Measurements from ENCODE around the gene ILRUN. TPM values are rescaled to one million over a fixed set of nuclear protein-coding genes. Genes with fewer than 3 reads are reported as not detected.
A peak's percentile ranks its signal among the peaks of the same experiment; 100 is the strongest.
"Not testable (repeated sequence)": the region's sequence is repeated elsewhere in the genome, so short reads cannot be mapped to it uniquely, and the experiment has no call there.

ILRUN gene
- total RNA-seq = 55.2 and 56.3 TPM in 2 replicates
- long read RNA-seq, partial matches to known transcripts = 3 of 35 reads
- long read RNA-seq, other reads (novel, unspliced or antisense) = 32 of 35 reads

DNA sequence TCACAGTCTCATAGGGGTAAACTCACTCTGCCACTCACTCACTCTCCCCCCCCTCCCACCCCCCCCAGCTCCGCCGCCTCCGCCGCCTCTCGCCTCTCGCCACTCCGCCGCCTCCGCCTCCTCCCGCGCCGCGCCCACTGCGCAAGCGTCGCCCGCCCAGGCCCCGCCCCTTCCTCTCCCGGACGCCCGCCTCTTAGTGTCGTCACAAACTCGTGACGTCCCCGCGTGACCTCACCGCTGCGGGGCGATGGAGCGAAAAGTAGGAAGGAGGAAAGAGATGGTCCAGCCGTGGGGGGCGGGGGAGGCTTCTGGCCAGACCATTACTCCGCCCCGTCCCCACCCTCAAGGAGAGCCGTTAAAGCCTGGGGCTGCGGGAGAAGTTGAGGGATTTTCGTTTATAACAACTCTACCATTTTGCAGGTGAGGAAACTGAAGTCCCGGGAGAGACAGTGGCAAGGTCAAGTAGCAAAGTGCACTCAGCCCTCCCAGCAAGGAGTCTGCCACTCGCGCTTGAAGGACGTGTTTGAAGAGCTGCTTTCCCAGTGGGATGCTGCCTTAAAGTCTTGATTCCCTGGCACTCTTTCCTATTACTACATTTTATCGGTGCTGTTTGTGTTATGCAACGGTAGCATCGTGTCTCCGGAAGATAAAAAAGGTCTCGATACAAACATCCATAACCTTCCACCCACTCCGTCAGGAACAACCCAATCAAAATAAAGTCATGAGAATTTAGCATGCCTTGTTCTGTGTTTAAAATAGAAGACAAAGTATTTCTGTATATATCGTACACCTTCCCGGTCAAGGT, at the start of gene ILRUN:
ILRUN (minus strand) TSS at position 29 of the 805 bp plus-strand sequence. CDS start 164 bp downstream, outside the sequence.
- no peaks in the 10 kb centered on the region for H3K9me3 Mint-ChIP-seq (ENCODE audit: low read depth)
- peak within 1 kb of the TSS; percentile 95 for H3K27ac Mint-ChIP-seq
- no peaks in the 10 kb centered on the region for H3K27me3 Mint-ChIP-seq
- peak; percentile 94 for DNase-seq (ENCODE audit: low spot score, unreplicated experiment)
- TF ChIP-seq, protein P1, sequence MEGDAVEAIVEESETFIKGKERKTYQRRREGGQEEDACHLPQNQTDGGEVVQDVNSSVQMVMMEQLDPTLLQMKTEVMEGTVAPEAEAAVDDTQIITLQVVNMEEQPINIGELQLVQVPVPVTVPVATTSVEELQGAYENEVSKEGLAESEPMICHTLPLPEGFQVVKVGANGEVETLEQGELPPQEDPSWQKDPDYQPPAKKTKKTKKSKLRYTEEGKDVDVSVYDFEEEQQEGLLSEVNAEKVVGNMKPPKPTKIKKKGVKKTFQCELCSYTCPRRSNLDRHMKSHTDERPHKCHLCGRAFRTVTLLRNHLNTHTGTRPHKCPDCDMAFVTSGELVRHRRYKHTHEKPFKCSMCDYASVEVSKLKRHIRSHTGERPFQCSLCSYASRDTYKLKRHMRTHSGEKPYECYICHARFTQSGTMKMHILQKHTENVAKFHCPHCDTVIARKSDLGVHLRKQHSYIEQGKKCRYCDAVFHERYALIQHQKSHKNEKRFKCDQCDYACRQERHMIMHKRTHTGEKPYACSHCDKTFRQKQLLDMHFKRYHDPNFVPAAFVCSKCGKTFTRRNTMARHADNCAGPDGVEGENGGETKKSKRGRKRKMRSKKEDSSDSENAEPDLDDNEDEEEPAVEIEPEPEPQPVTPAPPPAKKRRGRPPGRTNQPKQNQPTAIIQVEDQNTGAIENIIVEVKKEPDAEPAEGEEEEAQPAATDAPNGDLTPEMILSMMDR (IDR thresholded peaks at IDR 0.05; ENCODE audit: unreplicated experiment) = no peak
- no peaks in the 10 kb centered on the region for H3K36me3 Mint-ChIP-seq (ENCODE audit: insufficient read depth)
- peaks cover 24% of the 10 kb centered on the region for H3K4me1 Mint-ChIP-seq (ENCODE audit: low read depth)
- H3K4me3 Mint-ChIP-seq (ENCODE audit: low read depth) = peak within 1 kb of the TSS; percentile 88

GRCh38 chr6:34745277-34746103, 48.9 kb upstream of the ILRUN start:
- H3K36me3 Mint-ChIP-seq (ENCODE audit: insufficient read depth) = no peaks in the 10 kb centered on the region
- TF ChIP-seq, protein P1 (IDR thresholded peaks at IDR 0.05; ENCODE audit: unreplicated experiment) = no peak
- no peaks in the 10 kb centered on the region for H3K27me3 Mint-ChIP-seq
- H3K27ac Mint-ChIP-seq = peak overlapping the region; percentile 92
- no peaks in the 10 kb centered on the region for H3K9me3 Mint-ChIP-seq (ENCODE audit: low read depth)
- H3K4me3 Mint-ChIP-seq (ENCODE audit: low read depth) = no peak overlapping the region
- DNase-seq (ENCODE audit: low spot score, unreplicated experiment) = no peak
- H3K4me1 Mint-ChIP-seq (ENCODE audit: low read depth) = peaks cover 13% of the 10 kb centered on the region

GRCh38 chr6:34744294-34744647, 47.7 kb upstream of the ILRUN start:
- H3K27me3 Mint-ChIP-seq; H3K27ac Mint-ChIP-seq; H3K9me3 Mint-ChIP-seq (ENCODE audit: low read depth); H3K4me3 Mint-ChIP-seq (ENCODE audit: low read depth); H3K36me3 Mint-ChIP-seq (ENCODE audit: insufficient read depth); DNase-seq (ENCODE audit: low spot score, unreplicated experiment): not testable (repeated sequence)
- H3K4me1 Mint-ChIP-seq (ENCODE audit: low read depth) = peaks cover 13% of the 10 kb centered on the region

DNA sequence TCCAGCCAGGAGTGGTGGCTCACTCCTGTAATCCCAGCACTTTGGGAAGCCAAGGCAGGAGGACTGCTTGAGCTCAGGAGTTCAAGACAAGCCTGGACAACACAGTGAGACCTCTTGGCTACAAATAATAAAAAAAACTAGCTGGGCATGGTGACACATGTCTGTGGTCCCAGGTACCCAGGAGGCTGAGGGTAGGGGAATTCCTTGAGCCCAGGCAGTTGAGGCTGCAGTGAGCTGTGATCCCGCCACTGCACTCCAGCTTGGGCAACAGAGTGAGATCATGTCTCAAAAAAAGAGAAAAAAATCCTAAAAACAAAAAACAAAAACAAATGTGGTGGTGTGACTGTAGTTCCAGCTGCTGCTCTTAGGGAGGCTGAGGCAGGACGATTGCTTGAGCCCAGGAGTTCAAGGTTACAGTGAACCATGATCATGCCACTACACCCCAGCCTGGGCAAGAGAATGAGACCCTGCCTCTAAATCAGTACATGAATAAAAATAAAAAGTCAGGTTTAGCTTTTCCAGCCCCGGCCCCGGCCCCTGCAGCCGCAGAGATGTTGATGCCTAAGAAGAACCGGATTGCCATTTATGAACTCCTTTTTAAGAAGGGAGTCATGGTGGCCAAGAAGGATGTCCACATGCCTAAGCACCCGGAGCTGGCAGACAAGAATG, 47.2 kb upstream of the ILRUN start:
- H3K9me3 Mint-ChIP-seq (ENCODE audit: low read depth) = no peaks in the 10 kb centered on the region
- H3K4me1 Mint-ChIP-seq (ENCODE audit: low read depth) = peaks cover 13% of the 10 kb centered on the region
- H3K27ac Mint-ChIP-seq = no peak overlapping the region
- TF ChIP-seq, protein P1 (IDR thresholded peaks at IDR 0.05; ENCODE audit: unreplicated experiment) = no peak
- no peak overlapping the region for H3K4me3 Mint-ChIP-seq (ENCODE audit: low read depth)
- no peak for DNase-seq (ENCODE audit: low spot score, unreplicated experiment)
- H3K36me3 Mint-ChIP-seq (ENCODE audit: insufficient read depth) = no peaks in the 10 kb centered on the region
- H3K27me3 Mint-ChIP-seq = no peaks in the 10 kb centered on the region

DNA sequence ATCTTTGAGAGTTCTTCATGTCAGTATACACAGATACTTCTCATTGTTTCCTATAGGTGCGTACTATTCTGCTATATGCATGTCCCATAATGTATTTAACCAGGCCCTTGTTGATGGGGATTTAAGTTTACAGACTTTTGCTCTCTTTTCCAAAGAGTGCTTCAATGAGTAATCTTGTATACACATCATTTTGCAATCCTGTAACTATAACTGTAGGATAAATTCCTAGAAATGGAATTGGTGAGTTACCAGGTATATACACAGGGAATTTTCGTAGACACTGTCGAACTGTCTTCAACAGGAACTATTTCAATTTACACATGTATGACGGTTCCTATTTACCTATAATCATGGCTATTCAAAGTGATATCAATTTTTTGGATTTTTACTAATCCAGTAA, 45.5 kb upstream of the ILRUN start:
- TF ChIP-seq, protein P1 (IDR thresholded peaks at IDR 0.05; ENCODE audit: unreplicated experiment) = no peak
- no peak overlapping the region for H3K27ac Mint-ChIP-seq
- H3K9me3 Mint-ChIP-seq (ENCODE audit: low read depth) = no peaks in the 10 kb centered on the region
- H3K4me3 Mint-ChIP-seq (ENCODE audit: low read depth) = no peak overlapping the region
- H3K27me3 Mint-ChIP-seq = no peaks in the 10 kb centered on the region
- H3K36me3 Mint-ChIP-seq (ENCODE audit: insufficient read depth) = no peaks in the 10 kb centered on the region
- H3K4me1 Mint-ChIP-seq (ENCODE audit: low read depth) = peaks cover 13% of the 10 kb centered on the region
- no peak for DNase-seq (ENCODE audit: low spot score, unreplicated experiment)

All from progenitor cell of endocrine pancreas (in vitro differentiated cells).